Adrenal gland (tissue), 5 donors: ENCODE results near the gene TUBA3D.

Experiments
- CTCF ChIP-seq, 6 experiments: fragments of 450-650 bp in 4 of 6; fragments of 200-600 bp in 2 of 6; sonication (generic) in 1 of 6; IDR thresholded peaks; 1 replicate in 5 of 6; 2 replicates in 1 of 6; pipeline versions ENCODE4 v1.5.1 to v1.8.0; 2016 to 2021; ENCODE audit warnings: antibody characterized with exemption in 6 of 6, mild to moderate bottlenecking in 2 of 6, moderate library complexity in 1 of 6
- POLR2A ChIP-seq, 2 donors: fragments of 450-650 bp; IDR thresholded peaks; one replicate each; pipeline ENCODE4 v1.6.1; 2017; ENCODE audit warnings: antibody characterized with exemption in 2 of 2, mild to moderate bottlenecking in 2 of 2, moderate library complexity in 1 of 2
- donor health status: DM: no; HTN: no; CAD: no.

GRCh38 chr2:131521961-131522781 is 46.3 kb downstream of the TUBA3D start:
- no peak for TF ChIP-seq CTCF (IDR thresholded peaks at IDR 0.05)
- no peak for TF ChIP-seq POLR2A (IDR thresholded peaks at IDR 0.05)
